ENCODE data around the gene ZC3H10.
A peak's percentile ranks its signal among the peaks of the same experiment; 100 is the strongest.

ZC3H10 gene

DNA sequence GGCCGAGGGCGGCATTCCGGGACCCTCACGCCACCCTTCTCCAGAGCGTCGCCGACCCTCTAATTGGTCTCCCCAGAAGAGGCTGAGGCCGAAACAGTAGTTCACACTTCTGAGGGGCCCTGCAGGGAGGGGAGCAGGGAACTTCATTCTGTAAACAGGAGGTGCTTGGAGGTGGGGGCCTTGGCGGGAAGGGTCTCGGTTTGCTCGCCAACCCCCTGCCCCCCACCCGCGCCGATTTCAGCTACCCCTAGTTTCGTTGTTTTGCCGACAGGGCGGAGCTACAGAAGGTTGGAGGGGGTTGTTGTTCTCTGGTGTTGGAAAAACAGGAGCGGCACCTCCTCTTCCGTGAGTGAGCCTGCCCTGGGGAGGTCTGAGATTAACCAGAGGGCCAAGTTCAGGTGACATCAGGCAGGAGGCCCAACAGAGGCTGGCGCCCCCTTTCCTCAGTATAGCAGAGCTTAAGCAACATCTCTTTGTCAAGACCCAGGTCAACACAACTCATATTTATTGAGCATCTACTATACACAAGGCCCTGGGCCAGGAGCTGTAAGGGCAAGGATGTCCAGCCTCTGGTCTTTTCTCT, 37.4 kb upstream of the ZC3H10 start:
- Histone ChIP-seq H3K9ac (ENCODE audit: low read length) (no peak overlapping the region), H3K36me3 (replicated peaks; ENCODE audit: insufficient read depth, low read length) (no peaks in the 10 kb centered on the region), H3K4me1 (ENCODE audit: low read length) (no peaks in the 10 kb centered on the region), H4K20me1 (ENCODE audit: insufficient read depth, low read length) (no peaks in the 10 kb centered on the region), H3K27me3 (replicated peaks; ENCODE audit: insufficient read depth, low read length) (peaks cover 29% of the 10 kb centered on the region), H3K79me2 (ENCODE audit: low read length) (no peaks in the 10 kb centered on the region), H3K9me3 (replicated peaks; ENCODE audit: insufficient read depth, low read length) (no peaks in the 10 kb centered on the region), H3K4me2 (ENCODE audit: low read depth, low read length) (peak overlapping the region; percentile 91), H3K4me3 (ENCODE audit: low read length) (no peak overlapping the region), H3K27ac (ENCODE audit: low read length) (no peak overlapping the region), H3F3A (ENCODE audit: insufficient read depth, low read length) (peaks cover 8% of the 10 kb centered on the region), H3K9me2 (replicated peaks; ENCODE audit: insufficient read depth, low read length) (no peaks in the 10 kb centered on the region), H2AFZ (ENCODE audit: low read length) (no peak overlapping the region)
- no peak for DNase-seq
- no peak for TF ChIP-seq EZH2 (optimal IDR thresholded peaks at IDR 0.05; ENCODE audit: low read depth, low read length)

DNA sequence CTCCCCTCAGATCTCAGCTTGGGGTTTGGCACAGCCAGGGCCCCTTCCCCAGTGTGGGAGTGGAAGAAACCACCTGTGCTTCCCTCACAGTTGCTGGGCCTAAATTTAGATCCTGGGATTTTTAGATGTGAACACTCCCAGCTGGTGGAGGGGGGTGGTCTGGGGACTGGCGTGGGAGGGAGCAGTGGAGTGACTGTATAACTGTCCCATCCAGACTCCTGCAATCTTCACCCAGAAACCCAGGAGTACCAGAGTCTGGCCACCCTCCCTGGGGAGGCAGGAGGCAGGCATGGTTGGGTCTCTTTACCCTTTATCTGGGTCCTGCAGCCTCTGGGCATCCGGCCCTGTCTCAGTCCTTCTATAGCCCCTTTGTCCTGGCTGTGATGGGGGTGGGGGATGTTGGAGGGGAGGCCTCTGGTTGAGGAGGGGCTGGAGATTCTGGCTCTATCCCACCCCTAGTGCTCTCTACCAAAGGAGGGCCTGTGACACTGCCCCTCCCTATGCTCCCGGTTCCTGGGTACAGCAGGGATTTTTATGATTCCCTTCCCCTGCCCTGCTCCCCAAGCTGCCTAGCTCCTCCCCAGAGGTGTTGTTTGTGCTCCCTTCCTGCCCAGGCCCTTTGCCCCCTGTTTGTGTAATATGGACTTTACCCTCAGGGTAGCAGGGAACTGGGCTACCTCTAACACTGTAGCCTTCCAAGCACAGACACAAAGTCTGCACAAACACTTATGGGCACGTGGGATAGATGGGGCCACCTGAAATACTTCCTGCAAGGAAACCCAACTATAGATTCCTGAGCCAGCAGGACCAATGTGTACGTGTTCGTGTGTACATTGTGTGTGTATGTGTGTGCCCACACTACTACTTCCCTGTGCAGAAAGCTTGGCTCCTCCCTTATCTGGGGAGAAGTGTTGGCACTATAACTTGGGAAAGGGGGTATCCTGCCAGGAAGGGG, 36.4 kb upstream of the ZC3H10 start:
- Histone ChIP-seq H3K4me2 (ENCODE audit: low read depth, low read length) (no peak overlapping the region), H3K4me3 (ENCODE audit: low read length) (no peak overlapping the region), H3K4me1 (ENCODE audit: low read length) (no peaks in the 10 kb centered on the region), H3K27me3 (replicated peaks; ENCODE audit: insufficient read depth, low read length) (peaks cover 29% of the 10 kb centered on the region), H3K36me3 (replicated peaks; ENCODE audit: insufficient read depth, low read length) (no peaks in the 10 kb centered on the region), H2AFZ (ENCODE audit: low read length) (no peak overlapping the region), H3K27ac (ENCODE audit: low read length) (no peak overlapping the region), H3F3A (ENCODE audit: insufficient read depth, low read length) (peaks cover 8% of the 10 kb centered on the region), H3K9ac (ENCODE audit: low read length) (no peak overlapping the region), H3K9me3 (replicated peaks; ENCODE audit: insufficient read depth, low read length) (no peaks in the 10 kb centered on the region), H3K79me2 (ENCODE audit: low read length) (no peaks in the 10 kb centered on the region), H4K20me1 (ENCODE audit: insufficient read depth, low read length) (no peaks in the 10 kb centered on the region), H3K9me2 (replicated peaks; ENCODE audit: insufficient read depth, low read length) (no peaks in the 10 kb centered on the region)
- no peak for DNase-seq
- TF ChIP-seq EZH2phosphoT487 (IDR thresholded peaks at IDR 0.05; ENCODE audit: low read length) = no peak
- TF ChIP-seq, protein P1, sequence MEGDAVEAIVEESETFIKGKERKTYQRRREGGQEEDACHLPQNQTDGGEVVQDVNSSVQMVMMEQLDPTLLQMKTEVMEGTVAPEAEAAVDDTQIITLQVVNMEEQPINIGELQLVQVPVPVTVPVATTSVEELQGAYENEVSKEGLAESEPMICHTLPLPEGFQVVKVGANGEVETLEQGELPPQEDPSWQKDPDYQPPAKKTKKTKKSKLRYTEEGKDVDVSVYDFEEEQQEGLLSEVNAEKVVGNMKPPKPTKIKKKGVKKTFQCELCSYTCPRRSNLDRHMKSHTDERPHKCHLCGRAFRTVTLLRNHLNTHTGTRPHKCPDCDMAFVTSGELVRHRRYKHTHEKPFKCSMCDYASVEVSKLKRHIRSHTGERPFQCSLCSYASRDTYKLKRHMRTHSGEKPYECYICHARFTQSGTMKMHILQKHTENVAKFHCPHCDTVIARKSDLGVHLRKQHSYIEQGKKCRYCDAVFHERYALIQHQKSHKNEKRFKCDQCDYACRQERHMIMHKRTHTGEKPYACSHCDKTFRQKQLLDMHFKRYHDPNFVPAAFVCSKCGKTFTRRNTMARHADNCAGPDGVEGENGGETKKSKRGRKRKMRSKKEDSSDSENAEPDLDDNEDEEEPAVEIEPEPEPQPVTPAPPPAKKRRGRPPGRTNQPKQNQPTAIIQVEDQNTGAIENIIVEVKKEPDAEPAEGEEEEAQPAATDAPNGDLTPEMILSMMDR (IDR thresholded peaks at IDR 0.05; ENCODE audit: low read length) = no peak
- TF ChIP-seq EZH2 (optimal IDR thresholded peaks at IDR 0.05; ENCODE audit: low read depth, low read length) = no peak

DNA sequence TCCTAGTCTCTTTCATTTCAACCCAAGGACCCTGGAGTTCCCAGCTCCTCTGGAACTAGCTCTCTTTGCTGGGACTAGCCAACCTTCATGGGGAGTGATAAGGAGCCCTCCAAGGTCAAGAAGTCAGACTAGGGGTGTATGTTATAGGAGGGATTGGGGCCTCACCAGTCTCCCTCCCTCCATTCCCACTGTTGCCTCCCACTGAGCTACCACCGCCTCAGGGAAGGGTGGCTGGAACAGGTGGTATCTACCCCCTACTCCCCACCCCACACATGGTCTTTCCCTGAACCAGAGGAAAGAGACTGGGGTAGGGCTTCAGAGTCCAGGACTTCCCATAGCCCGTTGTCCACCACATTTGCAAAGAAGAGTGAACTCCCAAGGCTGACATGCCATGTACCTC, 35.7 kb upstream of the ZC3H10 start:
- Histone ChIP-seq H3K9ac (ENCODE audit: low read length) (no peak overlapping the region), H3K79me2 (ENCODE audit: low read length) (no peaks in the 10 kb centered on the region)
- TF ChIP-seq, protein P1 (IDR thresholded peaks at IDR 0.05; ENCODE audit: low read length) = no peak
- no peak for TF ChIP-seq EZH2 (optimal IDR thresholded peaks at IDR 0.05; ENCODE audit: low read depth, low read length)

More for the DNA sequence above, 35.7 kb upstream of the ZC3H10 start:
- H3K4me3 ChIP-seq (ENCODE audit: low read length) = no peak overlapping the region
- H3K4me2 ChIP-seq (ENCODE audit: low read depth, low read length) = no peak overlapping the region
- peaks cover 8% of the 10 kb centered on the region for H3F3A ChIP-seq (ENCODE audit: insufficient read depth, low read length)
- DNase-seq = no peak
- H3K4me1 ChIP-seq (ENCODE audit: low read length) = no peaks in the 10 kb centered on the region
- peaks cover 29% of the 10 kb centered on the region for H3K27me3 ChIP-seq (replicated peaks; ENCODE audit: insufficient read depth, low read length)
- H3K36me3 ChIP-seq (replicated peaks; ENCODE audit: insufficient read depth, low read length) = no peaks in the 10 kb centered on the region
- H3K27ac ChIP-seq (ENCODE audit: low read length) = no peak overlapping the region
- H4K20me1 ChIP-seq (ENCODE audit: insufficient read depth, low read length) = no peaks in the 10 kb centered on the region
- no peaks in the 10 kb centered on the region for H3K9me3 ChIP-seq (replicated peaks; ENCODE audit: insufficient read depth, low read length)
- no peak overlapping the region for H2AFZ ChIP-seq (ENCODE audit: low read length)
- H3K9me2 ChIP-seq (replicated peaks; ENCODE audit: insufficient read depth, low read length) = no peaks in the 10 kb centered on the region
